ENCODE measurements around the gene MAPK8IP1.
A peak's percentile ranks its signal among the peaks of the same experiment; 100 is the strongest.
"Not testable (repeated sequence)": the region's sequence is repeated elsewhere in the genome, so short reads cannot be mapped to it uniquely, and the experiment has no call there.

Gene MAPK8IP1

GRCh38 chr11:45890886-45891550 lies 5.6 kb downstream of the MAPK8IP1 start:
- no peak for DNase-seq (ENCODE audit: low spot score)

- no peak for DNase-seq (ENCODE audit: low spot score)
Measured at GRCh38 chr11:45892856-45893255, 7.4 kb downstream of the MAPK8IP1 start.

GRCh38 chr11:45894555-45895247 lies 9.2 kb downstream of the MAPK8IP1 start:
- no peak for DNase-seq (ENCODE audit: low spot score)

- no peak for DNase-seq (ENCODE audit: low spot score)
Measured at GRCh38 chr11:45895553-45896259, 10.3 kb downstream of the MAPK8IP1 start.

DNA sequence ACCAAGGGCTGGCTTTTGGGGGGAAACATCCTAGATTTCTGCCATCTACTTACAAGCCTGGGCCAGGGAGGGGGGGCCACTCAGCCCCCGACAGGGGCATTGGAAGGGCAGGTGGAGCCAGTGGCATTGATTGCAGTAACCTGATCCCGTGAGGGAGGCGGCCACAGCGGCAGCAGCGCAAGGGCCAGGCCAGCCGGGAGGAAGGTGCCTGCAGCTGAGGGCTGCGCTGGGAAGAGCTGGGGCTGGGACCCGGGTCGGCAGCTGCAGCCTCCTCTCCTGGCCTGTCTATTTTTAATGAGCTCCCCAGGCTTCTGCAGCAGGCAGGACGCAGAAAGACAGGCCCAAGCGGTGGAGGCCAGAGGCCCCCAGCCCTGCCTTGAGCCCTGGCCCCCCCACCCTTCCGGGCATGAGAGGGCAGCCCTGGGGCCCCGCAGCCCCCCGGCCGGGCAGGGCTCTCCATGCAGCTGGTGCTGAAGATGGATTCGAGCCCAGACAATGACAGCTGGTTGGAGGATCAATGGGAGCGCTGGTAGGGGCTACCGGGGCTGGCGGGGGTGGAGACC lies 11.1 kb downstream of the MAPK8IP1 start:
- no peak for DNase-seq (ENCODE audit: low spot score)

- no peak for DNase-seq (ENCODE audit: low spot score)
Measured at GRCh38 chr11:45897556-45897955, 12.1 kb downstream of the MAPK8IP1 start.

DNA sequence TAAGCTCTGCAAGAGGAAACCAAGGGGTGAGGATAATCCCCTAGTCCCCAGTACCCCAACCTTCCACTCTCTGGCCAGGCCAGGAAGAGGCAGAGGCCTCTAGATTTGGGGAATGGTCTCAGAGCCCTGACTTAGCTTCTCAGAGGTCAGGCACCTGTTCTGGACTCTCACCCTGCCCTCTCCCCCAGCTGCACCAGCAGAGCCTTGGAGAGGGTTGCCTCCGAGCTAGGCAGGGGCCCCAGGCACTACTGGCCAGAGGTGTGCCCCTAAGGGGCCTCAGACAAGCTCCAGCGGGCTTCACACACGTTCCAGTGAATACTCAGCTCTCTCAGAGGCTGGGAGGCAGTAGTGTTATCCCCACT lies 13.6 kb downstream of the MAPK8IP1 start:
- no peak for DNase-seq (ENCODE audit: low spot score)

DNA sequence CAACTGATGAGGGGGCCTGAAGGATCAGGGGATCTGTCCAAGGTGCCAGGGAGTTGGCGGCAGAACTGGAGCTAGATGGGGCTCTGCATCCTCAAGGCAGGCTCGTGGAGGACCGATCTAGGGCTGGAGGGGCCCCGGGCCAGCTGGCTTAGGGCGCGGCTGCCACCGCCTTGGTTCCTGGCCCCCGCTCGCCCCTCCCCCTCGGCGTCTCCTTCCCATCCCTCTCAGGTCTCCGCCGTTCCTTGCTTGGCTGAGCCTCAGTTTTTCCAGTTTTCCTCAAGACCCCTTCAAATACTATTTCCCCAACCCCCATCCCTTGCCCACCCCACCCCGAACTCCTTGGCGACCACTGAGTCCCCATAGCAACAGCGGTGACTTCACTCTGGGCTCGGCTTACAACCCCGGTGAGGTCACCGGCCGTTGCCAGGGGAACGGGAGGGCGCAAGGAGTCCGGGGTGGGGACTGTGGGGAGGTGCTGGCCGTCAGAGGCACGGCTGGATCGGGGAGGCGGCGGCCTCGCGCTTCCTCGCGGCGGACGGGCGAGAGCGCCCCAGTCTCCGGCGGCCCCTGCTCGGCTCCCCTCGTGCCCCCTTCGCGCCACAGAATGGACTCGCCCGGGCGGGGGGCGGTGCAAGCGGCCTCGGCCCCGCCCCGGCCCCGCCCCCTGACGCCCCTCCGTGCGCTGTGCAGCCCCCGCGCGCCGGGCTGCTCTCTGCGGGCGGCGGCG lies 14.2 kb downstream of the MAPK8IP1 start:
- DNase-seq (ENCODE audit: low spot score) = peak; percentile 97

GRCh38 chr11:45900175-45900800 lies 14.8 kb downstream of the MAPK8IP1 start:
- DNase-seq (ENCODE audit: low spot score) = not testable (repeated sequence)

DNA sequence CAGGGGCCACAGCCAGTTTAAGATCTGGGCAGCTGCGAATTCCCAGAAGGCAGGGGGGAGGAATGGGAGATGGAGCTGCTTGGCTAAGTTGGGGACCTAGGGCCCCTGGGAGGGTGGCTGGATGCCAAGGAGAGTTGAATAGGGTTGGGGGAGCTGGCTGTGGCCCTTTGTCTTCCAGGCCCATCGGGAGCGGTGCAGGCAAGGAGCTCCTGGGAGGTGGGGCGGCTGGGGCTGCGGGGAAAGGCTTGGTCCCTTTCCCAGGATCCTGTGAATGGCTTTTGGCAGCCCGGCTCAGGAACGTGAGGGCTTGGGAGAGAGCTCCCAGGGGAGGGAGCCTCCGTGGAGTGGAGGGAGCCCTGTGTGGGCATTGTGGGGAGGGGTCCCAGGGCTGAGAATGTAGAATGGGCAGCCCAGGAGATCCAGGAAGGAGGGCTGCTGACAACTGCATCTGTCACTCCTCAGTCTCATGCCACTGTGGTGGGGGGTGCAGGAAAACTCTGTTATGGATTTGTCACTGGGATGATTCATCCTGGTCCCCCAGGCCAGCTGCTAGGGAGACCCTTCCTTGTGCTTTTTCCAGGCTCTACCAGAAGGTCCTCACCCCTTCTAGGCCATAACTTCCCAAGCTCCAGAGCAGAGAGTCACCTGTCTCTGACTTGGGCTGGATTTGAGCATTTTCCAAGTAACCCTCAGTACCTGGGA lies 15.6 kb downstream of the MAPK8IP1 start:
- DNase-seq (ENCODE audit: low spot score) = no peak

- no peak for DNase-seq (ENCODE audit: low spot score)
Measured at GRCh38 chr11:45901626-45902025, 16.2 kb downstream of the MAPK8IP1 start.

- no peak for DNase-seq (ENCODE audit: low spot score)
Measured at GRCh38 chr11:45902452-45903380, 17.3 kb downstream of the MAPK8IP1 start.

DNA sequence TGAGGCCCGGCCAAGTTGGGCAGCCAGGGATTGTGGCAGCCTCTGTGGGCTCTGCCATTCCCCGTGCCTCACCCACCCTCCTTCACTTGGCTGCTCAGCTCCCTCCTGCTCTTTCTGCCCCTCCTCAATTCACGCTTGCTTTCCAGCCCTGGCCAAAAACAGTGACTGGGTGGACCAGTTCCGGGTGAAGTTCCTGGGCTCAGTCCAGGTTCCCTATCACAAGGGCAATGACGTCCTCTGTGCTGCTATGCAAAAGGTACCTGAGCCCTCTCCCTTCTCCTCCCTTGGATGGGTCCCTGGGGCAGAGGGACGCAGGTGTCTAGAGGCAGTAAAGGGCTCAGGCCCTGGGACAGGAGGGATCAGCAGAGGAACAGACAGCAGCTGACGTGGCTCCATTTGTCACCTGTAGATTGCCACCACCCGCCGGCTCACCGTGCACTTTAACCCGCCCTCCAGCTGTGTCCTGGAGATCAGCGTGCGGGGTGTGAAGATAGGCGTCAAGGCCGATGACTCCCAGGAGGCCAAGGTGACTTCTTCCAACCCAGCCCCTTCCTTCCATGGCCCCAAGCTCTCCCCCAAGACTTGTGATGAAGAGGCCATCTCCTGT lies 19.0 kb downstream of the MAPK8IP1 start:
- no peak for DNase-seq (ENCODE audit: low spot score)

GRCh38 chr11:45905095-45905494 lies 19.6 kb downstream of the MAPK8IP1 start:
- DNase-seq (ENCODE audit: low spot score) = no peak

GRCh38 chr11:45905576-45905975 lies 20.1 kb downstream of the MAPK8IP1 start:
- not testable (repeated sequence) for DNase-seq (ENCODE audit: low spot score)

- DNase-seq (ENCODE audit: low spot score) = no peak
Measured at GRCh38 chr11:45906096-45906682, 20.7 kb downstream of the MAPK8IP1 start.

DNA sequence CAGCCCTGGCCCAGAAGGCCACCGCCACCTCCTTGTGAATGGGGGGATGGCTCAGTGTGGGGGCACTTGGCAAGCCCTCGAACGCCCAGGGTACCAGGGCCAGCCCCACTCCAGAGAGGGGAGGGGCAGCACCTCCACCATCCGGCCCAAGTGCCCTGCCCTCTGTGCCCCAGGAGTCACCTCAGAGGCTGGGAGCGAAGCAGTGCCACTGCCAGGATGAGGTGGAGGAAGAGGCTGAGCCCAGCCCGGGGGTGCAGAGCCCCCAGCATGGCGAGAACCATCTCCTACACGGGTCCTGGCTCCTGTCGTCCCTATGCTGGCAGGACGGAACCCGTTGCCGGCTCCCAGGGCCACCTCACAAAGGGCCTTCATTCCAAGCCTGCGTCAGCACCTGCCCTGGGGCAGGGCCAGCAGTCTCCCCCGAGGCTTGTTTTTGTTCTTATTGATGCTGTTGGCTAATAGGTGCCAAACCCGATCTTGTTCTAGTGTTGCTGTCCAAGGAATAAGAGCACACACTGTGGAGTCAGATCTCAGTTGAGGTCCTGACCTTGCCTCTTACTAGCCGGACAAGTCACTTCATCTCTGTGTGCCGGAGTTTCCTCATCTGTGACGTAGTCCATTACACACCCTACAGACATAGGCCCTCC lies 21.6 kb downstream of the MAPK8IP1 start, which contains the start of gene FREY1:
FREY1 (minus strand) TSS at position 307 of the 647 bp plus-strand sequence; CDS start at position 281, 26 bp downstream.
- no peak for DNase-seq (ENCODE audit: low spot score)

GRCh38 chr11:45907911-45908370 lies 22.5 kb downstream of the MAPK8IP1 start:
- DNase-seq (ENCODE audit: low spot score) = no peak
